ENCODE results near the gene GPBP1L1. TPM values are rescaled to one million over a fixed set of nuclear protein-coding genes. Genes with fewer than 3 reads are reported as not detected.

GPBP1L1 gene
- total RNA-seq, 2 experiments from 2014 or later = 103 to 105 TPM

DNA sequence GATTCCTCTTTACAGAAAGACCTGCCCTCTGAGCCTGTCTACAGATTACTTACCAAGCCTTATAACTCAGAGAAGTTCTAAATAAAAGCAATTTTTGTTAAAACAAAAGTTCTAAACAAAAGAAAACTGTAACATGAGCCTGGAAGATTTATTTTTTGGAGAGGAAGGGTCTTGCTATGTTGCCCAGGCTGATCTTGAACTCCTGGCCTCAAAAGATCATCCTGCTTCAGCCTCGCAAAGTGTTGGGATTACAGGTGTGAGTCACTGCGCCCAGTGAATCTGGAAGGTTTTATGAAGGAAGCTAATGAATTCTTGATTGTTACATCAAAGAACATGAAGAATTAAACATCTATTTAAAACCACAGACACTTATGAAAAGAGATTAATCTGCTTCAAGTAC, 27.1 kb downstream of the GPBP1L1 start:
- ATAC-seq (no peak), DNase-seq (no peak)
- H3K27me3 Mint-ChIP-seq (ENCODE audit: low read depth) = no peaks in the 10 kb centered on the region
- no peak overlapping the region for H3K27ac Mint-ChIP-seq
- no peaks in the 10 kb centered on the region for H3K4me1 Mint-ChIP-seq (ENCODE audit: low read depth)
- H3K9me3 Mint-ChIP-seq (ENCODE audit: insufficient read depth) = no peaks in the 10 kb centered on the region
- peaks cover 41% of the 10 kb centered on the region for H3K36me3 Mint-ChIP-seq (ENCODE audit: low read depth)
- H3K4me3 Mint-ChIP-seq = no peak overlapping the region
- ChIA-PET POLR2A (no interaction called here), CTCF (no interaction called here)

DNA sequence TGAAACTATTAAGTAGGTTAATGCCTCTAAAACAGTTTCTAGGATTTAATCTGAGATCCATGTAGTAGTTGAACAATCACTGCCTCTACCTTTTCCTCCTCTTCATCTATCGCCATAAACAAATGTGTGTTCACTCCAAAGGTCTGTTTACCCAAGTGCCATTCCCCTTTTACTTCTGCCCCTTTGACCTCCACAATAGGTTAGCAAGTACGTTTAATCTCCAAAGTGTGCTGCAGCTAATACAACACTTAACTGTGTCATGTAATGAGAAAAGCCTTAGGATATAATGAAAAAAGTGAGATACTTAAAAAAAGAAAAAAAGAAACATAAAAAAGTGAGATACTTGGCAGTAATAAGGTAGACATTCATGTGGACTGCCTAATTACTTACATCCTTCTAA, 28.2 kb downstream of the GPBP1L1 start:
- ATAC-seq = no peak
- Mint-ChIP-seq H3K4me1 (ENCODE audit: low read depth) (no peaks in the 10 kb centered on the region), H3K4me3 (no peak overlapping the region), H3K27me3 (ENCODE audit: low read depth) (no peaks in the 10 kb centered on the region), H3K9me3 (ENCODE audit: insufficient read depth) (no peaks in the 10 kb centered on the region), H3K36me3 (ENCODE audit: low read depth) (peaks cover 41% of the 10 kb centered on the region), H3K27ac (no peak overlapping the region)
- DNase-seq = no peak
- POLR2A ChIA-PET = no interaction called here
- CTCF ChIA-PET = no interaction called here

DNA sequence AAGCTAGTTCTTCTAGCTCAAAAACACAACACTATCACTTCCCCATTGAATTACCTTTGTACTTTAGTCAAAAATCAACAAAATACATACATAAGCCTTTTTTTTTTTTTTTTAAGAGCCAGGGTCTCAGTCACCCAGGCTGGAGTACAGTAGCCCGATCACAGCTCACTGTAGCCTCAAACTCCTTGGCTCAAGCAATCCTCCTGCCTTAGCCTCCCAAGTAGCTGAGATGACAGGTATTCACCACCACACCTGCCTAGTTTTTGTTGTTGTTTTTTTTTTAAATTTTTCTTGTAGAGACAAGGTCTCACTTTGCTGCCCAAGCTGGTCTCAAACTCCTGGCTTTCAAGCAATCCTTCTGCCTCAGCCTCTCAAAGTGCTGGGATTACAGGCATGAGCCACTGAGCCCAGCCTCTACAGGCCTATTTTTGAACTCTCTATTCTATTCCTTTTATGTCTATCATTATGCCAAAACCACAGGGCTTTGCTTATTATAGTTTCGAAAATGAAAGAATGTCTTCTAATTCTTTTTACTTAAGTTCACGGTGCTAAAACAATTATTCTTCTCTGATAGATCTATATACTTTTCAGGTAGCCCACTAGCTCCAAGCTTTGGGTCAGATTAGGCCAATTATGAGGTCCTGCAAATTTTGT, 29.6 kb downstream of the GPBP1L1 start:
- ChIA-PET CTCF (interaction anchor here (0.6 kb wide), 1 partner anchor 1536 kb away, joined by 3 read pairs; no protein-coding TSS in a partner anchor), POLR2A (interaction anchor here (0.7 kb wide), 1 partner anchor 29 kb away, joined by 7 read pairs; the partner anchor contains the start of gene GPBP1L1)
- no peak overlapping the region for H3K27ac Mint-ChIP-seq
- H3K9me3 Mint-ChIP-seq (ENCODE audit: insufficient read depth) = no peaks in the 10 kb centered on the region
- no peaks in the 10 kb centered on the region for H3K4me1 Mint-ChIP-seq (ENCODE audit: low read depth)
- peaks cover 50% of the 10 kb centered on the region for H3K36me3 Mint-ChIP-seq (ENCODE audit: low read depth)
- no peak overlapping the region for H3K4me3 Mint-ChIP-seq
- ATAC-seq (no peak), DNase-seq (no peak)
- no peaks in the 10 kb centered on the region for H3K27me3 Mint-ChIP-seq (ENCODE audit: low read depth)

DNA sequence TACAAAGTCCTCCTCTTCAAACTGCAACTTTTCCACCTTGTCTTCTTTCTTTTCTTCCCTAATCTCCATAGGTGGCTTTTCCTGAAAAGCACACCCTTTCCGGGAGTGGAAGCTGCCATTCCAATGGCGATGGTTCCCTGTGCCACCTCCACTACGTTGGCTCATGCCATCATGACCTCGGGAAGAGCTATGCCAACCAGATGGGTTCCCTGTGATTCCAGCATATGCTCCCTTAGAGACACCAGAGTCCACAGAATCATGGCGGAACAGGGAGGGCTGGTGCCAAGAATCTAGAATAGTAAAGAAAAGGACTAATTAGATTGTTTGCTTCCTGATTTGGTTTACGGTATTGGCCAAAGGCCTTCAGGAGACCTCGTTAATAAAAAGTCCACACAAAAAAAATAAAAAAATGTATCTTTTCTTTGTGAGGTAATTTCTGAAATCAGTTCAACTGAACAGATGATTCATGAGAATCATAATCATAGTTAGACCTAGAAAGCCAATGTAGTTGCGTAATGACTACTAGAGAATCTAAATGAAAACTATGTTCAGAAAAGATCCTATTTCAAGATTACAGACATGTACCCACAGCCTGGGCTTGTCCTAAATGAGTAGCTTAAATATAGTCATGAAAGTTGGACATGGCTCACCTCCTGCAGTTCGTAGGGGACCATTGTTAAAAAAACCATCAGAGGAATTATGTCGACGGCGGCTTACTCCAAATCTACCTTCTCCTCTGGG, 31.6 kb downstream of the GPBP1L1 start:
- H3K27ac Mint-ChIP-seq = no peak overlapping the region
- DNase-seq (no peak), ATAC-seq (no peak)
- H3K27me3 Mint-ChIP-seq (ENCODE audit: low read depth) = no peaks in the 10 kb centered on the region
- no peak overlapping the region for H3K4me3 Mint-ChIP-seq
- CTCF ChIA-PET = no interaction called here
- no peaks in the 10 kb centered on the region for H3K4me1 Mint-ChIP-seq (ENCODE audit: low read depth)
- H3K9me3 Mint-ChIP-seq (ENCODE audit: insufficient read depth) = no peaks in the 10 kb centered on the region
- H3K36me3 Mint-ChIP-seq (ENCODE audit: low read depth) = peaks cover 56% of the 10 kb centered on the region
- POLR2A ChIA-PET = interaction anchor here (0.8 kb wide), 1 partner anchor 32 kb away, joined by 3 read pairs; the partner anchor contains the start of gene GPBP1L1

DNA sequence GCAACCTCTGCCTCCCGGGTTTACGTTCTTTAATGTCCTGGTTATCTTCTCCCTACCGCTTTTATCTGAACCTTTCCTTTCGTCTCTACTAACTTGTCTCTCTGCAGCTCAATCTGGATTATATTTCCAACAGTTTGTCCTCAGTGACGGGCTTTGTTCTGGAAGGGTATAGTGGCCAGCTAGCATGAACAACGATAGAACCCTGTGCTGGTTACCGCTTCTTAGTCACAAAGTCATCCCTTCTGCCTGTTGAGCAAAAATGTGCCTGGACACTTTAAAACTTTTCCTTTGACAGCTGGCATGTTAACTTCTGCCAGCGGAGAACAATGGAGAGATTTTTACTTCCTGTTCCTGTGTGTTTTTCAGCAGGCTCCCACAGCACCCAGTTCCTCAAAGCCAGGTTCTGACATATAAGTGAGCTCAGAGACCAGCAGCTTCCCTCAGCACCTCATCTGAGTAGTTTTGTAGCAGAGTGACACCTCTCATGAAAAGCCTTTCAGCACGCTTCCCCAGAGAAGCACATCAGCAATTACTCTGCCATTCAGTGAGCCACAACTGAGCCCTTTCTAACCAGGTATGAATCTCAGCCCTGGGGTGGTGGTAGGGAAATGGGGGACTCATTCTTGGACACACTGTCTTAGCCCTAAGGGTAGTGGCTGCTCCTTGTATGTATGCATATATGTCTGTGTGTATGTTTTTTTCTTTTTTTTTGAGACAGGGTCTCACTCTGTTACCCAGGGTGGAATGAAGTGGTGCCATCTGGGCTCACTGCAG, 38.9 kb downstream of the GPBP1L1 start:
- H3K27me3 Mint-ChIP-seq (ENCODE audit: low read depth) = no peaks in the 10 kb centered on the region
- no peak overlapping the region for H3K27ac Mint-ChIP-seq
- no peaks in the 10 kb centered on the region for H3K9me3 Mint-ChIP-seq (ENCODE audit: insufficient read depth)
- ChIA-PET POLR2A (no interaction called here), CTCF (no interaction called here)
- peaks cover 41% of the 10 kb centered on the region for H3K36me3 Mint-ChIP-seq (ENCODE audit: low read depth)
- no peak for DNase-seq
- no peak for ATAC-seq
- H3K4me3 Mint-ChIP-seq = no peak overlapping the region
- no peaks in the 10 kb centered on the region for H3K4me1 Mint-ChIP-seq (ENCODE audit: low read depth)

DNA sequence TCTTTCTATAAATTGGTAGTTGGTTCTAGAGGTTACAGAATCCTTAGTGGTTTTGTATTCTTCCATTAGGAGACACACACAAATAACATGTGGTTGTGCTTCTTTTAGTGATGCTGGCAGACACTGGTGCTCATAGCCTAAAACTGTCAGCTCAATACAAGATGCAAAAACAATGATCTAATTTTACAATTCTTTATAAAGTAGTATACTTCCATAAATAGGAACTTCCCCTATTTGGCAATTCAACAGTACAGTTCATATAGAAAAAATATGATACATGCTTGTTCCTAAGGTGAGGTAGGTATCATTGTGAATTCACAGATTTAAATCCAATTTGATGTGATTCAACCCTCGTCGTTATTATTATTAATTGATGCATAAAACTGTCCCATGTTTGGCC, 41.7 kb downstream of the GPBP1L1 start:
- POLR2A ChIA-PET = no interaction called here
- Mint-ChIP-seq H3K4me1 (ENCODE audit: low read depth) (no peaks in the 10 kb centered on the region), H3K27me3 (ENCODE audit: low read depth) (no peaks in the 10 kb centered on the region)

DNA sequence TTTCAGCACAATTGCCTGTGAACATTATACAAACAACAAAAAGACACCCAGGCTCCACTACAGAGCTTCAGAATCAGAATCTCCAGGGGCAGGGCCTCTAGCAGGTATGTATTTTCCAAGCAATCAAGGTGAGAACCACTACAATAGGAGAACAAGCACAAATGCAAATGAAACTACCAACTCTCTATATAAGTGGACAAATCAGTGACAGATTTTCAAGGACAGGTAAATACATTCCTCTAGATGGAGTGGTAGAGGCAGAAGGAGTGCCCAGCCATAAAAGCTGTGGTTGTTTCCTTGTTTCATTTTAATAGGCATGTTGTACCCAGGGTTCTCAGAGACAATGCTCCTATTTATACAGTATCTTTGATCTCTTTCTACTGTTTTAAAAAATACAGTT, 42.4 kb downstream of the GPBP1L1 start:
- no peaks in the 10 kb centered on the region for H3K9me3 Mint-ChIP-seq (ENCODE audit: insufficient read depth)
- ChIA-PET POLR2A (no interaction called here), CTCF (interaction anchor here (1.2 kb wide), 1 partner anchor 42 kb away, joined by 3 read pairs; the partner anchor contains the start of gene GPBP1L1)
- ATAC-seq (no peak), DNase-seq (no peak)
- no peak overlapping the region for H3K27ac Mint-ChIP-seq
- H3K27me3 Mint-ChIP-seq (ENCODE audit: low read depth) = no peaks in the 10 kb centered on the region
- H3K4me3 Mint-ChIP-seq = no peak overlapping the region
- no peaks in the 10 kb centered on the region for H3K4me1 Mint-ChIP-seq (ENCODE audit: low read depth)
- peaks cover 42% of the 10 kb centered on the region for H3K36me3 Mint-ChIP-seq (ENCODE audit: low read depth)

More for the DNA sequence above, 41.7 kb downstream of the GPBP1L1 start:
- Mint-ChIP-seq H3K27ac (no peak overlapping the region), H3K4me3 (no peak overlapping the region), H3K9me3 (ENCODE audit: insufficient read depth) (no peaks in the 10 kb centered on the region), H3K36me3 (ENCODE audit: low read depth) (peaks cover 42% of the 10 kb centered on the region)
- DNase-seq (no peak), ATAC-seq (no peak)
- CTCF ChIA-PET = interaction anchor here (1.2 kb wide), 1 partner anchor 28 kb away, joined by 3 read pairs; no protein-coding TSS in a partner anchor

DNA sequence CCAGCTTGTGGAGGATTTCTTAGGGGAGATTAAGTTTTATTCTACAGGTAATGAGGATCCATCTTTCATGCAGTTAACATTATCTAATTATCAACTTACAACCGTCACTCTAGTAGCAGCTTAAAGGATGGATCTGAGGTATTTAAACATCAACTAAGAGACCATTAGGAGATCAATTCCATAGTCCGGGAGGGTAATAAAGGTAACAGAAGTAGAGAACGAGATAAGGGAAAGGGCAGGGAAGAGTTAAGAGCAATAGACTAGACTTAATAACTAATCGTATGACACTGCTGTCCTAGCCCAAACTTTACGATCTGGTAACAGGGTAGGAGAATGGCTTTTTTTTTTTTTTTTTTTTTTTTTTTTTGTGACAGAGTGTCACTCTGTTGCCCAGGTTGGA, 43.0 kb downstream of the GPBP1L1 start:
- Mint-ChIP-seq H3K4me1 (ENCODE audit: low read depth) (no peaks in the 10 kb centered on the region), H3K27me3 (ENCODE audit: low read depth) (no peaks in the 10 kb centered on the region), H3K4me3 (no peak overlapping the region), H3K9me3 (ENCODE audit: insufficient read depth) (no peaks in the 10 kb centered on the region), H3K36me3 (ENCODE audit: low read depth) (peaks cover 40% of the 10 kb centered on the region), H3K27ac (no peak overlapping the region)
- POLR2A ChIA-PET = no interaction called here
- DNase-seq (no peak), ATAC-seq (no peak)
- CTCF ChIA-PET = interaction anchor here (1.2 kb wide), 1 partner anchor 43 kb away, joined by 3 read pairs; the partner anchor contains the start of gene GPBP1L1

DNA sequence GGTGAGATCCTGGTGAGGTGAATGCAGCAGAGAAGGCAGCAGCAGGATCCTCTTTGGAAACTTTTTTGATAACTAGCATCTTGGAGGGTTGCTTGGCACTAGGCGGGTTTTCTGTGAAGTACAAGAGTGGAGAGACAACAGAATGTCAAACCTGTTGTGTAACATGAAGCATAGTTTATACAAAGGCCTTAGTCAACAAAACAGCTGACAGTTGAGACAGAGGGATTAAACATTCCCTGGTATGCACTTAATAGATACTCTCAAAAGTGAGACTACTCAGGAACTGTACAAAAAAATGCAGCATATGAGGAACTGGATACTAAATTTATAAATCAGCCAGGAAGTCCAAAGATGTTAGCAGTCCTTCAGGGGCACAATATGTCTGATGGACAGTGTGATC, 46.0 kb downstream of the GPBP1L1 start:
- H3K27me3 Mint-ChIP-seq (ENCODE audit: low read depth) = no peaks in the 10 kb centered on the region
- ChIA-PET POLR2A (interaction anchor here (0.5 to 1.1 kb wide), 2 partner anchors 8 to 116 kb away, joined by 3 read pairs; no protein-coding TSS in a partner anchor), CTCF (no interaction called here)
- H3K36me3 Mint-ChIP-seq (ENCODE audit: low read depth) = peaks cover 26% of the 10 kb centered on the region
- DNase-seq (no peak), ATAC-seq (no peak)
- H3K9me3 Mint-ChIP-seq (ENCODE audit: insufficient read depth) = no peaks in the 10 kb centered on the region
- H3K27ac Mint-ChIP-seq = no peak overlapping the region
- no peaks in the 10 kb centered on the region for H3K4me1 Mint-ChIP-seq (ENCODE audit: low read depth)
- H3K4me3 Mint-ChIP-seq = no peak overlapping the region

DNA sequence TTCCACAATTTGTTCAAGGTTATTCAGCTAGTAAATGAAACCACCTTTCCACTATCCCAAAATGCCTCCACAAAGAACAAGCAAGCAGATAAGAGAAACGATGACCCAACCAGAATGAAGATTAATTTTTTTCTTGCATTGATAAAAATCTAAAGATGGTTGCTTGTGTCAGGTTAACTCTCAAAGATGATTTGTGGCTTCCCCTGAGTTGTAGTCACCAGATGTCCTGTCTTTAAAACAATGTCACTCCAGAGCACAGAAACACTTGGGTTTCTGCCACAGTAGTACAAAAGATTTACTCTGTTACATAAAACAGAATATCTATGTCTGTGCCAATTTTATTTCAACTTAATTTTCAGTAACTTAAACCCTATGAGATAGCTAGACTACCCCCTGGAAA, 51.1 kb downstream of the GPBP1L1 start:
- H3K27ac Mint-ChIP-seq = no peak overlapping the region
- H3K27me3 Mint-ChIP-seq (ENCODE audit: low read depth) = no peaks in the 10 kb centered on the region
- CTCF ChIA-PET = interaction anchor here (1.0 kb wide), 1 partner anchor 46 kb away, joined by 3 read pairs; no protein-coding TSS in a partner anchor
- POLR2A ChIA-PET = no interaction called here
- DNase-seq (no peak), ATAC-seq (no peak)
- H3K4me3 Mint-ChIP-seq = no peak overlapping the region
- no peaks in the 10 kb centered on the region for H3K4me1 Mint-ChIP-seq (ENCODE audit: low read depth)
- H3K36me3 Mint-ChIP-seq (ENCODE audit: low read depth) = peaks cover 32% of the 10 kb centered on the region
- no peaks in the 10 kb centered on the region for H3K9me3 Mint-ChIP-seq (ENCODE audit: insufficient read depth)

DNA sequence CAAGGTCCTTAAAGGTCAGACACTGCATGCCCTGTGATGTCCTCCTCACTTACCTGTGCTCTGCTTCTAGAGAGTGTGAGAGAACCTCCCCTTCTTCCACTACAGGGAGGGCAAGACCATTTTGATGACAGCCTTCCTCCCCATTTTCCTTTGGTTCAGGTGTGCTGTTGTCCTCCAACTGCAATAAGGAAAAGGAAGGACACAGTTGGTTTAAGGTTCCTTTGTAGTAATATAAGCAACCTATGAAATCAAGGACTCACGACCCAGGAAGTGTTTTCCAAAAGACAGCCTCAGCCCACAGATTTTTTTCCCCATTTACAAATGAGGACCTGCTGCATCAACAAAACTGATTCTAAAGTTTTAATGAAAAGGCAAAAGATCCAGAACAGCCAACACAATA, 55.9 kb downstream of the GPBP1L1 start:
- no peaks in the 10 kb centered on the region for H3K9me3 Mint-ChIP-seq (ENCODE audit: insufficient read depth)

More for the DNA sequence above, 55.9 kb downstream of the GPBP1L1 start:
- ATAC-seq (no peak), DNase-seq (no peak)
- Mint-ChIP-seq H3K27me3 (ENCODE audit: low read depth) (no peaks in the 10 kb centered on the region), H3K36me3 (ENCODE audit: low read depth) (peaks cover 56% of the 10 kb centered on the region), H3K4me1 (ENCODE audit: low read depth) (no peaks in the 10 kb centered on the region), H3K4me3 (no peak overlapping the region), H3K27ac (no peak overlapping the region)
- POLR2A ChIA-PET = no interaction called here
- CTCF ChIA-PET = no interaction called here
